ENCODE measurements around the gene HVCN1.

GRCh38 chr12:110641521-110641920, 47.4 kb downstream of the HVCN1 start:
- TF ChIP-seq ZFP30 (CRISPR knock-in tag; IDR thresholded peaks at IDR 0.05) (no peak), ZNF8 (CRISPR knock-in tag; IDR thresholded peaks at IDR 0.05) (no peak), CREB5 (CRISPR knock-in tag; IDR thresholded peaks at IDR 0.05; ENCODE audit: low read depth) (no peak), ZFP3 (CRISPR knock-in tag; IDR thresholded peaks at IDR 0.05) (no peak), ZNF70 (CRISPR knock-in tag; IDR thresholded peaks at IDR 0.05) (no peak)

Data from SK-N-SH treated with all-trans-retinoic acid at 6 μM for 48 hours (cell line).